Sigmoid colon (tissue), 7 donors: ENCODE measurements around the gene ASB8. TPM values are rescaled to one million over a fixed set of nuclear protein-coding genes. Genes with fewer than 3 reads are reported as not detected.
A peak's percentile ranks its signal among the peaks of the same experiment; 100 is the strongest.

Experiments
- DNase-seq: peaks from one replicate; pipeline ENCODE4 v3.0.0-alpha.2; 2019
- H3K27ac ChIP-seq, 4 donors: fragments of 200-600 bp; sonication (generic); one replicate each; pipeline ENCODE4 v1.5.1; 2016 to 2019; ENCODE audit warnings: mild to moderate bottlenecking in 1 of 4
- H3K27me3 ChIP-seq, 3 donors: fragments of 200-600 bp; sonication (generic); one replicate each; pipeline ENCODE4 v1.5.1; 2019; ENCODE audit warnings: mild to moderate bottlenecking in 1 of 3
- H3K36me3 ChIP-seq, 4 donors: fragments of 200-600 bp; sonication (generic); one replicate each; pipeline ENCODE4 v1.5.1; 2016 to 2019
- H3K4me1 ChIP-seq, 4 donors: fragments of 200-600 bp; sonication (generic); one replicate each; pipeline ENCODE4 v1.5.1; 2017 to 2019
- H3K4me3 ChIP-seq, 4 donors: fragments of 200-600 bp; sonication (generic); one replicate each; pipeline ENCODE4 v1.5.1; 2017 to 2019; ENCODE audit warnings: mild to moderate bottlenecking in 2 of 4, moderate library complexity in 1 of 4
- H3K9me3 ChIP-seq, 4 donors: fragments of 200-600 bp in 3 of 4; sonication (generic) in 3 of 4; one replicate each; pipeline versions ENCODE4 v1.5.1 to v1.6.1; 2013 to 2019
- CTCF ChIP-seq, 4 experiments: fragments of 450-650 bp in 3 of 4; fragments of 200-600 bp in 1 of 4; IDR thresholded peaks; one replicate each; pipeline ENCODE4 v1.5.1; 2016 to 2019; ENCODE audit warnings: antibody characterized with exemption in 4 of 4, mild to moderate bottlenecking in 3 of 4, moderate library complexity in 2 of 4
- EP300 ChIP-seq, 4 donors: sonication (generic); formaldehyde crosslinking; IDR thresholded peaks; one replicate each; pipeline ENCODE4 v1.6.1; 2017; ENCODE audit warnings: antibody characterized with exemption in 4 of 4
- POLR2A ChIP-seq, 2 donors: fragments of 450-650 bp; IDR thresholded peaks; one replicate each; pipeline ENCODE4 v1.6.1; 2016; ENCODE audit warnings: antibody characterized with exemption in 2 of 2, mild to moderate bottlenecking in 2 of 2, moderate library complexity in 2 of 2
- POLR2AphosphoS5 ChIP-seq, 4 donors: sonication (generic); formaldehyde crosslinking; IDR thresholded peaks; one replicate each; pipeline ENCODE4 v1.6.1; 2017; ENCODE audit warnings: antibody characterized with exemption in 4 of 4
- WGBS, 2 donors: extraction: QIAGEN DNeasy Blood & Tissue Kit; methylation state at CpG; one replicate each; pipeline ENCODE4 v1.1.7; 2013; 5-methylcytosine and 5-hydroxymethylcytosine counted together
- intact Hi-C: fragments of 100-400 bp; cut with DNase I; formaldehyde crosslinking; loops from one replicate; pipeline ENCODE4 v1.15.1; 2023
- polyA plus RNA-seq, 3 donors: library from polyadenylated mRNA; stranded (reverse); fragments of 200-250 nt; gene quantifications; one replicate each; pipeline ENCODE4 v1.2.3, GENCODE V29; 2013
- total RNA-seq, 4 donors: library from RNA; depleted of rRNA; stranded (reverse); fragments of >200 nt; gene quantifications; one replicate each; pipeline ENCODE4 v1.1.0, GENCODE V29; 2016
- donor health status: healthy with polysubstance abuse.
- donor health status: Bipolar disorder and iron deficiency.
- donor health status: healthy.

Gene ASB8
- total and polyA plus RNA-seq, 7 donors: 20.6 to 64.3 (median 35.6) TPM

- no peak overlapping the region for H3K27ac ChIP-seq
- no peaks in the 10 kb centered on the region for H3K4me1 ChIP-seq
These were observed 33.8 kb upstream of the ASB8 start for GRCh38 chr12:48191096-48191495.

GRCh38 chr12:48189331-48190125 lies 32.2 kb upstream of the ASB8 start:
- Histone ChIP-seq H3K27me3 (peaks cover 3 to 9% (median 5%) of the 10 kb centered on the region in 3 donors), H3K4me3 (no peak overlapping the region), H3K9me3 (no peaks in the 10 kb centered on the region), H3K27ac (no peak overlapping the region), H3K36me3 (no peaks in the 10 kb centered on the region), H3K4me1 (peaks cover 0 to 5% (median 2%) of the 10 kb centered on the region in 4 donors)
- WGBS, 2 donors: 21 to 45% methylated on average over 6 of the region's 6 CpGs
- TF ChIP-seq POLR2A (IDR thresholded peaks at IDR 0.05): no peak
- no peak for TF ChIP-seq EP300 (IDR thresholded peaks at IDR 0.05)
- peak; percentile 60 to 92 (median 76) for TF ChIP-seq CTCF (IDR thresholded peaks at IDR 0.05)
- TF ChIP-seq POLR2AphosphoS5 (IDR thresholded peaks at IDR 0.05): no peak
- peak; percentile 80 for DNase-seq
- intact Hi-C loops: no loop called here

More at GRCh38 chr12:48191096-48191495, 33.8 kb upstream of the ASB8 start:
- TF ChIP-seq POLR2AphosphoS5 (IDR thresholded peaks at IDR 0.05): no peak
- no peak for TF ChIP-seq EP300 (IDR thresholded peaks at IDR 0.05)
- no peak for TF ChIP-seq CTCF (IDR thresholded peaks at IDR 0.05)
- no peak for TF ChIP-seq POLR2A (IDR thresholded peaks at IDR 0.05)
- DNase-seq: no peak
- Histone ChIP-seq H3K36me3 (no peaks in the 10 kb centered on the region), H3K4me3 (no peak overlapping the region), H3K9me3 (no peaks in the 10 kb centered on the region), H3K27me3 (no peaks in the 10 kb centered on the region)
- intact Hi-C loops: no loop called here

DNA sequence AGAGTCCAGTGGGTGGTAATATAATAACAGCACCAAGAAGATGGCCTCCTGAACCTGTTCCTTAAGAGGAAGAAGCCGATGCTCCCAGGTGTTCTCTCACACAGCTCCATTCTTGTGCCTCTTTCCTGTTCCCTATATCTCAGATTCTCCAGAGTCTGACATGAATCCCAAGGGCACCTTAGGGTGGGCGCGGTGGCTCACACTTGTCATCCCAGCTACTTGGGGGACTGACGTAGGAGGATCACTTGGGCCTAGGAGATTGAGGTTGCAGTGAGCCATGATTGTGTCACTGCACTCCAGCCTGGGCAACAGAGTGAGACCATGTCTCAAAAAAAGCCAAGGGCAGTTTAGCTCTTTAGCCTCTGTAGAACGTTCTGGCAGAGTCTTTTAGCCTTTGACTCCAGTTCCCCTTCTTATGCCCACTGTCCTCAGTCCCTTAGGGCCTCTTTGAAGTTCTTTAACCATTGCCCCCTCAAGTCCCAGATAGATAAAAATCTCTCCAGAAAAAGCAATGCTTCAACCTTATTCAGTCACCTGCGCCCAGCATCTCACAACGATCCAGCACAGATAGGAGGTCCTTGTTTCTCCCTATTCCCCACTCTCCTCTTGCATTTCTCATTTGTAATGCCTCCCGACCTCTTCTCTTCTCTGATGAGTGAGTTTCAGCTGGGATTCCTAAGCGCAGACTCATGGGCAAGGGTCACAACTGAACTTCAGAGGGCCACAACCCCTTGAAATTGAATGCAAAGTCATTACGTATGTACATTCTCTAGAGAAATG lies 30.8 kb upstream of the ASB8 start:
- intact Hi-C loops: no loop called here
- H3K36me3 ChIP-seq: no peaks in the 10 kb centered on the region
- H3K27ac ChIP-seq: no peak overlapping the region
- TF ChIP-seq EP300 (IDR thresholded peaks at IDR 0.05) (no peak), POLR2A (IDR thresholded peaks at IDR 0.05) (no peak), CTCF (IDR thresholded peaks at IDR 0.05) (no peak), POLR2AphosphoS5 (IDR thresholded peaks at IDR 0.05) (no peak)
- no peak for DNase-seq
- H3K4me3 ChIP-seq: no peak overlapping the region
- peaks cover 0 to 20% (median 14%) of the 10 kb centered on the region in 4 donors for H3K4me1 ChIP-seq
- H3K27me3 ChIP-seq: peaks cover 13 to 24% (median 16%) of the 10 kb centered on the region in 3 donors
- no peaks in the 10 kb centered on the region for H3K9me3 ChIP-seq
- WGBS, 2 donors: 88 to 89% methylated on average over 10 of the region's 10 CpGs

DNA sequence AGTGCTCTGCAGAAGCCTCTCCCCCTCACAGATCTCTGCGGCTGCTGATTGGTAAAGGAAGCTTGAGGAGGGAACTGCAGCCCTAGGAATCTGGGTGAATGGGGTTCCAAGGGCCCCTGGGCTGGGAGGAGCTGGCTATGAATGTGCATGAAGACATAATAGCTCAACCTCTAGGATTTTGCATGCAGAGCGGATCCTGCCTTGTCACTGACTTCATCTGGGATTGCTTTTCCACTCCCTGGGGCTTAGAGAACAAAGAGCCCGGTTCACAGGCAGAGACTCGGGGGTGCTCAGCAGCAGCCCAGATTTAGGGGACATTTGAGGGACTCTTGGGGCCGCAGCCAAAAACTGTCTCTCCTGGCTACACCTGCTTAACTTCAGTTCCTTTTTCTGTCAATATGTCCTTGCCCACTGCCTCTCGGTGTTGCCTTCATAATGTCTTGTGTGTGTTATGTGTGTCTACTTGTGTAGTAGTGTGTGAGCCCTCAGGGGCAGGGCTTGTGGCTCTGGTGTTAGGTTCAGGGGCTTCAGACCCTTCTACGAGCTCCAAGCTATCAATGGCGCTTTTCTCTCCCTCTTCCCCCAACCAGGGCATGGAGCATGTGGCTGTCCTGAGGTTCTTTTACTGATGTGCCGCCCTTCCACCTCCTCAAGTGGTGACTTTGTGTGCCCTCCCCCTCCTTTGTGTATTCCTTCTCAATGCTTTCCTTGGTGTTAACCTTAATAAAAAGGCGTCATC lies 28.0 kb upstream of the ASB8 start:
- WGBS, 2 donors: 67 to 78% methylated on average over 10 of the region's 10 CpGs
- H3K4me1 ChIP-seq: peaks cover 0 to 28% (median 23%) of the 10 kb centered on the region in 4 donors
- intact Hi-C loops: no loop called here
- peaks cover 16 to 50% (median 18%) of the 10 kb centered on the region in 3 donors for H3K27me3 ChIP-seq
- no peak overlapping the region for H3K27ac ChIP-seq
- no peak for DNase-seq
- TF ChIP-seq POLR2A (IDR thresholded peaks at IDR 0.05) (no peak), POLR2AphosphoS5 (IDR thresholded peaks at IDR 0.05) (no peak), EP300 (IDR thresholded peaks at IDR 0.05) (no peak), CTCF (IDR thresholded peaks at IDR 0.05) (no peak)
- H3K4me3 ChIP-seq: no peak overlapping the region
- no peaks in the 10 kb centered on the region for H3K36me3 ChIP-seq
- H3K9me3 ChIP-seq: no peaks in the 10 kb centered on the region
